MM.1S (cell line): Measurements from ENCODE around the gene SMC4.

Experiments
- DNase-seq: peaks from one replicate; pipeline ENCODE4 v3.0.0-alpha.2; 2015
- H2AFZ ChIP-seq: fragments of 300-600 bp; sonication (generic); 2 replicates; pipeline ENCODE4 v1.6.0; 2016; ENCODE audit warnings: antibody characterized with exemption, low read length
- H3F3A ChIP-seq: fragments of 300-600 bp; sonication (generic); 2 replicates; pipeline ENCODE4 v1.6.1; 2016; ENCODE audit warnings: mild to moderate bottlenecking, antibody characterized with exemption, low read length, moderate library complexity, mixed read lengths; ENCODE audit not compliant: insufficient read depth
- H3K27ac ChIP-seq: fragments of 300-600 bp; sonication (generic); 2 replicates; pipeline ENCODE4 v1.5.1; 2016; ENCODE audit warnings: mild to moderate bottlenecking, low read length
- H3K27me3 ChIP-seq: fragments of 300-600 bp; sonication (generic); replicated peaks from 2 replicates; pipeline ENCODE4 v1.6.0; 2016; ENCODE audit warnings: low read length; ENCODE audit not compliant: insufficient read depth
- H3K36me3 ChIP-seq: fragments of 300-600 bp; sonication (generic); replicated peaks from 2 replicates; pipeline ENCODE4 v1.6.1; 2016; ENCODE audit warnings: mild to moderate bottlenecking, low read length, mixed read lengths; ENCODE audit not compliant: insufficient read depth
- H3K4me1 ChIP-seq: fragments of 300-600 bp; sonication (generic); 2 replicates; pipeline ENCODE4 v1.6.1; 2016; ENCODE audit warnings: low read length, mixed read lengths
- H3K4me2 ChIP-seq: fragments of 300-600 bp; sonication (generic); 2 replicates; pipeline ENCODE4 v1.6.0; 2016; ENCODE audit warnings: low read depth, low read length
- H3K4me3 ChIP-seq: fragments of 300-600 bp; sonication (generic); 2 replicates; pipeline ENCODE4 v1.5.1; 2016; ENCODE audit warnings: low read length, mixed read lengths
- H3K79me2 ChIP-seq: fragments of 300-600 bp; sonication (generic); 2 replicates; pipeline ENCODE4 v1.6.1; 2016; ENCODE audit warnings: mixed run types, low read length, mixed read lengths
- H3K9ac ChIP-seq: fragments of 300-600 bp; sonication (generic); 2 replicates; pipeline ENCODE4 v1.6.1; 2016; ENCODE audit warnings: low read length, mixed read lengths
- H3K9me2 ChIP-seq: fragments of 300-600 bp; sonication (generic); replicated peaks from 2 replicates; pipeline ENCODE4 v1.6.1; 2016; ENCODE audit warnings: mild to moderate bottlenecking, low read length, mixed read lengths; ENCODE audit not compliant: insufficient read depth
- H3K9me3 ChIP-seq: fragments of 300-600 bp; sonication (generic); replicated peaks from 2 replicates; pipeline ENCODE4 v1.6.1; 2016; ENCODE audit warnings: mild to moderate bottlenecking, low read length, mixed read lengths; ENCODE audit not compliant: insufficient read depth
- H4K20me1 ChIP-seq: fragments of 300-600 bp; sonication (generic); 2 replicates; pipeline ENCODE4 v1.6.1; 2016; ENCODE audit warnings: mild to moderate bottlenecking, low read length, moderate library complexity, mixed read lengths; ENCODE audit not compliant: insufficient read depth
- CTCF ChIP-seq: fragments of 300-600 bp; sonication (generic); IDR thresholded peaks from 2 replicates; pipeline ENCODE4 v1.5.1; 2016; ENCODE audit warnings: antibody characterized with exemption, low read length, mixed read lengths
- EZH2 ChIP-seq: fragments of 300-600 bp; sonication (generic); optimal IDR thresholded peaks from 2 replicates; pipeline ENCODE3; 2017; ENCODE audit warnings: low read depth, mild to moderate bottlenecking, antibody characterized with exemption, low read length, mixed read lengths
- EZH2phosphoT487 ChIP-seq: fragments of 300-600 bp; sonication (generic); IDR thresholded peaks from 2 replicates; pipeline ENCODE4 v1.6.1; 2018; ENCODE audit warnings: antibody characterized with exemption, low read length

Gene SMC4

DNA sequence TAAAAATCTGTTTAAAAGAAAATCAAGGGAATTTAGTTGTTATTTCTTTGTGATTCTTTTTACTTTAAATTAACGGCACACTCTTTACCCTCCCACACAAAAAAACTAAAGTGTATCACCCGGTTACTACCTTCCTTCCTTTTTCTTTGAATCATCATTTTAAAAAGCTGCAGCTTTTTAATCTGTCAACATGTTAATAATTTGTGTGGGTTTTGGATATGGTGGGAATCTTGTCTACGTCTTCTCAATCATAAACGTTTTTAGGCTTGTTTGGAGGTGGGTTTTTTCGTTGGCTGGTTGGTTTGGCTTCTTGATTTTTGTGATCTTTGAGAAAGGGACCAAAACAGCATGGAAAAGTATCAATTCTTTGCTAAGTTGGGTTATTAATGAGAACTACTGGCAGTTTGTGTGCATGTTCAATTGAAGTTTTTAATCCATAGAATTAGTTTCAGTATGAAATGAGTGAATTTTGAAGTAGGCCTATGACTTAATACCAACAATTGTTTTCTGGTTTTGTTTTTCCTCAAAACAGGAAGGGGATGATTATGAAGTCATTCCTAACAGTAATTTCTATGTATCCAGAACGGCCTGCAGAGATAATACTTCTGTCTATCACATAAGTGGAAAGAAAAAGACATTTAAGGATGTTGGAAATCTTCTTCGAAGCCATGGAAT is 4.5 kb downstream of the SMC4 start:
- Histone ChIP-seq H2AFZ (no peak overlapping the region), H4K20me1 (peaks cover 31% of the 10 kb centered on the region), H3K9me3 (no peaks in the 10 kb centered on the region), H3K27ac (peak overlapping the region; percentile 91; the same call in 1 of the 2 replicates), H3F3A (peaks cover 27% of the 10 kb centered on the region), H3K79me2 (peaks cover 97% of the 10 kb centered on the region), H3K36me3 (peaks cover 23% of the 10 kb centered on the region), H3K4me2 (peak overlapping the region; percentile 79), H3K4me3 (peak overlapping the region; percentile 89), H3K9ac (peak overlapping the region; percentile 98), H3K4me1 (peaks cover 32% of the 10 kb centered on the region), H3K27me3 (no peaks in the 10 kb centered on the region), H3K9me2 (no peaks in the 10 kb centered on the region)
- no peak for TF ChIP-seq EZH2phosphoT487
- no peak for TF ChIP-seq CTCF
- no peak for TF ChIP-seq EZH2
- peak; percentile 40 for DNase-seq

- no peak overlapping the region for H3K27ac ChIP-seq
- TF ChIP-seq CTCF, result no peak
- TF ChIP-seq EZH2phosphoT487, result no peak
- TF ChIP-seq EZH2, result no peak
- no peak for DNase-seq
- no peaks in the 10 kb centered on the region for H3K9me2 ChIP-seq
- H3K79me2 ChIP-seq, result peaks cover 100% of the 10 kb centered on the region
- H2AFZ ChIP-seq, result no peak overlapping the region
- no peak overlapping the region for H3K9ac ChIP-seq
- peaks cover 50% of the 10 kb centered on the region for H3F3A ChIP-seq
- H3K9me3 ChIP-seq, result no peaks in the 10 kb centered on the region
- H3K36me3 ChIP-seq, result peaks cover 20% of the 10 kb centered on the region
- peaks cover 3% of the 10 kb centered on the region; the same call in 1 of the 2 replicates for H4K20me1 ChIP-seq
- no peaks in the 10 kb centered on the region for H3K27me3 ChIP-seq
- H3K4me3 ChIP-seq, result no peak overlapping the region
- H3K4me2 ChIP-seq, result no peak overlapping the region
- H3K4me1 ChIP-seq, result peaks cover 39% of the 10 kb centered on the region
Measured at GRCh38 chr3:160409812-160410610, 10.6 kb downstream of the SMC4 start.

DNA sequence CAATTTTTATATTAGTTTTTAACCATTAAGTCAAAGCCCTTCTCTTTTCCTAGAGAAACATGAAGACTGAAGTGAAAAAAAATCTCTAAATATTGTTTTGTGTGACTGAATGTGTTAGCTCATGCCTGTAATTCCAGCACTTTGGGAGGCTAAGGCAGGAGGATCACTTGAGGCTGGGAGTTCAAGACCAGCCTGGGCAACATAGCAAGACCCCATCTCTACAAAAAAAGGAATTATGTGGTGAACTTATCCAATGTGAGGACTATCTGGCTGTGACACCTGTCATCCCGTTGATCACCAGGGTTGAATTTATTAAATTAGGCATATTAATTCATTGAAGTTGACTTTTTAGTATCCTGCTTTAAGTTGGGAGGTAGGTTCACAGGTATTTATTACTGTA is 13.0 kb downstream of the SMC4 start:
- no peak for TF ChIP-seq CTCF
- TF ChIP-seq EZH2, result no peak
- TF ChIP-seq EZH2phosphoT487, result no peak
- Histone ChIP-seq H3K9me2 (no peaks in the 10 kb centered on the region), H3K79me2 (peaks cover 100% of the 10 kb centered on the region), H2AFZ (no peak overlapping the region), H4K20me1 (no peaks in the 10 kb centered on the region; the same call in 1 of the 2 replicates), H3K36me3 (peaks cover 34% of the 10 kb centered on the region), H3F3A (peaks cover 62% of the 10 kb centered on the region), H3K4me2 (no peak overlapping the region), H3K9ac (no peak overlapping the region), H3K27me3 (no peaks in the 10 kb centered on the region), H3K4me3 (no peak overlapping the region), H3K4me1 (peaks cover 27% of the 10 kb centered on the region), H3K9me3 (no peaks in the 10 kb centered on the region), H3K27ac (no peak overlapping the region; the same call in 1 of the 2 replicates)
- DNase-seq, result no peak
